IgD-negative memory B cell (primary cell): ENCODE results near the gene DGUOK. TPM values are rescaled to one million over a fixed set of nuclear protein-coding genes. Genes with fewer than 3 reads are reported as not detected.
A peak's percentile ranks its signal among the peaks of the same experiment; 100 is the strongest.
"Not testable (repeated sequence)": the region's sequence is repeated elsewhere in the genome, so short reads cannot be mapped to it uniquely, and the experiment has no call there.

Experiments used
- H3K27ac Mint-ChIP-seq, 3 donors: one replicate each; pipeline ENCODE4 v1.8.0; 2020 to 2022; ENCODE audit warnings: mild to moderate bottlenecking in 3 of 3, mixed read lengths in 3 of 3, moderate library complexity in 1 of 3
- H3K27me3 Mint-ChIP-seq: one replicate; pipeline ENCODE4 v1.8.0; 2021; ENCODE audit warnings: mixed read lengths
- H3K36me3 Mint-ChIP-seq: one replicate; pipeline ENCODE4 v1.8.0; 2020; ENCODE audit warnings: mild to moderate bottlenecking, mixed read lengths
- H3K4me1 Mint-ChIP-seq, 3 donors: one replicate each; pipeline ENCODE4 v1.8.0; 2020 to 2022; ENCODE audit warnings: mixed read lengths in 3 of 3, mild to moderate bottlenecking in 1 of 3
- H3K4me3 Mint-ChIP-seq, 4 donors: one replicate each; pipeline ENCODE4 v1.8.0; 2020 to 2022; ENCODE audit warnings: mild to moderate bottlenecking in 4 of 4, mixed read lengths in 4 of 4, moderate library complexity in 3 of 4
- H3K9me3 Mint-ChIP-seq, 3 donors: one replicate each; pipeline ENCODE4 v1.8.0; 2020 to 2021; ENCODE audit warnings: mixed read lengths in 3 of 3, mild to moderate bottlenecking in 1 of 3
- polyA plus RNA-seq: library from polyadenylated mRNA; unstranded; fragments of 300-500 nt; fragmentation: Illumina TruSeq; gene quantifications from one replicate; pipeline ENCODE4 v1.2.3, GENCODE V29; 2021

DGUOK gene
- 187 TPM for polyA plus RNA-seq

DNA sequence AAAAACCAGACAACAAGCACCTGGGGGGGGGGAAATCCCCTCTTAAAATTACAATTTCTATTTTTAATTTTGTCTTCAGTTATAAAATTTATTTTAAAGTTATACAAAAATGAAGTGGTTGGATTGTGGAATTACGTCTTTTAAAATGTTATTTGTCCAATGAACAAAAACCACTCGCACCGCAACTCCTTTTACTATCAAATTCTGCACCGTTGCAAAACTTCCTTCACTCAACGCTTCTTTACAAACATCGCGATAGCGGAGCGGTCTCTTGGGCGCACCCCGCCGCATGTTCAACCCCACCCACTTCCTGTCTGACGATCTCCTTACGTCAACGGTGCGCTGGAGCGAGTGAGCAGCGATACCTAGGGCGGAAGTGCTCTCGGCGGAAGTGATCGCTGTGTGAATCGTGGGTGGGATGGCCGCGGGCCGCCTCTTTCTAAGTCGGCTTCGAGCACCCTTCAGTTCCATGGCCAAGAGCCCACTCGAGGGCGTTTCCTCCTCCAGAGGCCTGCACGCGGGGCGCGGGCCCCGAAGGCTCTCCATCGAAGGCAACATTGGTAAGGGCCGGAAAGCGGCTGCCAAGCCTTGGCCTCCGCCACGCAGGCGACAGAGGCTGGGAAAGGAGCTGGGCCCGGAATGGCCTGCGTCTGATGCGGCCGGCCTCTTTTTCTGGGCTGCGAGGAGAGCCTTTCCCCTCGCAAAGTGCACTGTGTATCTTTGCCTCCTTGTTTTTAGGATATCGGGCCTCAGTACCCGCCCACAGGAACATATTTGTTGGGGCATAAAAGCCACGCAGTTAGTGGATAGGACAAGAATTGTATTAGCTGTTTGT is at the start of gene DGUOK:
Gene DGUOK, plus strand, starts transcription at position 388 of the 835 bp plus-strand sequence. Its CDS starts 31 bp downstream, at position 419.
- Mint-ChIP-seq H3K27ac (peak within 1 kb of the TSS; percentile 85 to 99 (median 97)), H3K27me3 (no peaks in the 10 kb centered on the region), H3K4me1 (peaks cover 31 to 49% (median 41%) of the 10 kb centered on the region in 3 donors), H3K36me3 (peaks cover 2% of the 10 kb centered on the region), H3K9me3 (peaks cover 0 to 2% (median 0%) of the 10 kb centered on the region in 3 donors), H3K4me3 (peak within 1 kb of the TSS; percentile 68 to 95 (median 92))

- Mint-ChIP-seq H3K27ac (no peak overlapping the region), H3K4me3 (no peak overlapping the region), H3K27me3 (peaks cover 1% of the 10 kb centered on the region), H3K9me3 (no peaks in the 10 kb centered on the region), H3K36me3 (no peaks in the 10 kb centered on the region), H3K4me1 (peaks cover 0 to 5% (median 2%) of the 10 kb centered on the region in 3 donors)
Observed at GRCh38 chr2:73877071-73877802, 49.4 kb upstream of the DGUOK start.

DNA sequence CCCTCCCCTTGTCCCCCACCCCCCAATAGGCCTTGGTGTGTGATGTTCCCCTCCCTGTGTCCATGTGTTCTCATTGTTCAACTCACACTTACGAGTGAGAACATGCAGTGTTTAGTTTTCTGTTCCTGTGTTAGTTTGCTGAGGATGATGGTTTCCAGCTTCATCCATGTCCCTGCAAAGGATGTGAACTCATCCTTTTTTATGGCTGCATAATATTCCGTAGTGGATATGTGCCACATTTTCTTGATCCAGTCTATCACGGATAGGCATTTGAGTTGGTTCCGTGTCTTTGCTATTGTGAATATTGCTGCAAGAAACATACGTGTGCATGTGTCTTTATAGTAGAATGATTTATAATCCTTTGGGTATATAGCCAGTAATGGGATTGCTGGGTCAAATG is 48.7 kb upstream of the DGUOK start:
- H3K27ac Mint-ChIP-seq, H3K27me3 Mint-ChIP-seq: not testable (repeated sequence)

GRCh38 chr2:73885406-73885805 is 41.3 kb upstream of the DGUOK start:
- Mint-ChIP-seq H3K27ac (no peak overlapping the region), H3K36me3 (no peaks in the 10 kb centered on the region), H3K9me3 (no peaks in the 10 kb centered on the region), H3K27me3 (peaks cover 15% of the 10 kb centered on the region), H3K4me3 (no peak overlapping the region), H3K4me1 (no peaks in the 10 kb centered on the region)

More for the DNA sequence above, 48.7 kb upstream of the DGUOK start:
- H3K4me1 Mint-ChIP-seq, H3K4me3 Mint-ChIP-seq, H3K36me3 Mint-ChIP-seq, H3K9me3 Mint-ChIP-seq: not testable (repeated sequence)

DNA sequence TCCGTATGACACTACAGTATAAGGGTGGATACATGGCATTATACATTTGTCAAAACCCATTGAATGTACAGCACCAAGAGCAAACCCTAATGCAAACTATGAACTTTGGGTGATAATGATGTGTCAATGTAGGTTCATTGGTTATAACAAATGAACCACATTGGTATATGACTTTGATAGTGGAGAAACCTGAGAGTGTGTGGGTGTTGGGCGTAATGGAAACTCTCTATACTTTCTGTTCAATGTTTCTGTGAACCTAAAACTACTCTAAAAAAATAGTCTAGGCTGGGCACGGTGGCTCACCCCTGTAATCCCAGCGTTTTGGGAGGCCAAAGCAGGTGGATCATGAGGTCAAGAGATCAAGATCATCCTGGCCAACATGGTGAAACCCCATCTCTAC is 40.3 kb upstream of the DGUOK start:
- Mint-ChIP-seq H3K4me3 (no peak overlapping the region), H3K27ac (no peak overlapping the region), H3K9me3 (no peaks in the 10 kb centered on the region)

GRCh38 chr2:73887596-73888353 is 38.9 kb upstream of the DGUOK start:
- not testable (repeated sequence) for H3K27ac Mint-ChIP-seq, H3K4me3 Mint-ChIP-seq, H3K4me1 Mint-ChIP-seq, H3K36me3 Mint-ChIP-seq, H3K9me3 Mint-ChIP-seq
- H3K27me3 Mint-ChIP-seq: peaks cover 17% of the 10 kb centered on the region

More for the DNA sequence above, 40.3 kb upstream of the DGUOK start:
- Mint-ChIP-seq H3K36me3 (no peaks in the 10 kb centered on the region), H3K4me1 (no peaks in the 10 kb centered on the region), H3K27me3 (peaks cover 15% of the 10 kb centered on the region)

DNA sequence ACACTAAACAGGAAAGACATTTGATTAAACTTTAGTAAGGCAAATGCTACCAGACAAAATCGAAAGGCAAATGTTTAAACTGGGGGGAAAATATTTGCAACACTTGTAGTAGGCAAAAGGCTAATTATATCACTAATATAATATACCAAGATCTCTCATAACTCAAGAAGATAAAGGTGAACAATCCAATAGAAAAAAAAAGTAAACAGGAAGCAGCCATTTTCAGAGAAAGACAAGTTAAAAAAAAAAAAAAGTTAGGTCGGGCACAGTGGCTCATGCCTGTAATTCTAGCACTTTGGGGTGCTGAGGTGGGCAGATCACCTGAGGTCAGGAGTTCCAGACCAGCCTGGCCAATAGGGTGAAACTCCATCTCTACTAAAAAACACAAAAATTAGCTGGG is 38.3 kb upstream of the DGUOK start:
- no peaks in the 10 kb centered on the region for H3K36me3 Mint-ChIP-seq
- no peak overlapping the region for H3K27ac Mint-ChIP-seq
- H3K9me3 Mint-ChIP-seq: no peaks in the 10 kb centered on the region
- H3K4me3 Mint-ChIP-seq: no peak overlapping the region
- H3K4me1 Mint-ChIP-seq: no peaks in the 10 kb centered on the region
- H3K27me3 Mint-ChIP-seq: peaks cover 14% of the 10 kb centered on the region

- no peak overlapping the region for H3K4me3 Mint-ChIP-seq
- H3K9me3 Mint-ChIP-seq: no peaks in the 10 kb centered on the region
- no peak overlapping the region for H3K27ac Mint-ChIP-seq
- H3K4me1 Mint-ChIP-seq: no peaks in the 10 kb centered on the region
- H3K36me3 Mint-ChIP-seq: no peaks in the 10 kb centered on the region
- peaks cover 14% of the 10 kb centered on the region for H3K27me3 Mint-ChIP-seq
Observed at GRCh38 chr2:73889206-73889605, 37.5 kb upstream of the DGUOK start.

- Mint-ChIP-seq H3K36me3 (no peaks in the 10 kb centered on the region), H3K4me3 (no peak overlapping the region), H3K27ac (no peak overlapping the region), H3K4me1 (no peaks in the 10 kb centered on the region), H3K27me3 (peaks cover 14% of the 10 kb centered on the region), H3K9me3 (no peaks in the 10 kb centered on the region)
Observed at GRCh38 chr2:73890301-73891092, 36.2 kb upstream of the DGUOK start.

GRCh38 chr2:73891276-73891901 is 35.3 kb upstream of the DGUOK start:
- no peaks in the 10 kb centered on the region for H3K36me3 Mint-ChIP-seq
- H3K4me1 Mint-ChIP-seq: peaks cover 0 to 2% (median 0%) of the 10 kb centered on the region in 3 donors
- H3K4me3 Mint-ChIP-seq: no peak overlapping the region
- H3K27ac Mint-ChIP-seq: no peak overlapping the region
- no peaks in the 10 kb centered on the region for H3K9me3 Mint-ChIP-seq
- H3K27me3 Mint-ChIP-seq: peaks cover 7% of the 10 kb centered on the region

- Mint-ChIP-seq H3K4me3 (no peak within 1 kb of the TSS), H3K27me3 (peaks cover 2% of the 10 kb centered on the region), H3K27ac (no peak within 1 kb of the TSS), H3K36me3 (no peaks in the 10 kb centered on the region), H3K9me3 (no peaks in the 10 kb centered on the region), H3K4me1 (peaks cover 0 to 2% (median 1%) of the 10 kb centered on the region in 3 donors)
Observed at GRCh38 chr2:73892631-73893329, 33.9 kb upstream of the DGUOK start, which contains the start of gene ACTG2. TSS of gene ACTG2 (plus strand) at chr2:73893008. CDS start at chr2:73901312, 8,304 bp downstream.

- Mint-ChIP-seq H3K36me3 (no peaks in the 10 kb centered on the region), H3K27me3 (peaks cover 4% of the 10 kb centered on the region), H3K4me1 (peaks cover 0 to 2% (median 1%) of the 10 kb centered on the region in 3 donors), H3K27ac (no peak overlapping the region), H3K9me3 (no peaks in the 10 kb centered on the region), H3K4me3 (no peak overlapping the region)
Observed at GRCh38 chr2:73893764-73894474, 32.8 kb upstream of the DGUOK start.

DNA sequence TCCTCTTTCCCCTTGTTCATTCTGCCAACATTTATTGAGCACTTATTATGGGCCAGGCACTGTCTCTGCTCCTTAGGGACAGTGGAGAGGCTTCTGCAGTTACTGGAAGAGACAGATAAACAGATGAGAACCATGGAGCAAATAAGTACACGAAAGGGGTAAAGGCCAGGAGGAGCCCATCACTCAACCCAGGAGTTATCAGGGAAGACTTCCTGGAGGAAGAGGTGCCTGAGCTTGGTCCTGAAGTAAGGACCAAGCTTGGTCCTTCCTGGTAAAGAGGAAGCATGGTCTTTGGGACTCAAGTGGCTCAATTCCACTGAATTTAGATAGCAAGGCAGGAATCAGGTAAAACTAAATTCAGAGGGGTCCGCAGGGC is 32.2 kb upstream of the DGUOK start:
- Mint-ChIP-seq H3K27ac (no peak overlapping the region), H3K27me3 (peaks cover 4% of the 10 kb centered on the region), H3K4me1 (peaks cover 0 to 2% (median 1%) of the 10 kb centered on the region in 3 donors), H3K36me3 (no peaks in the 10 kb centered on the region), H3K4me3 (no peak overlapping the region), H3K9me3 (no peaks in the 10 kb centered on the region)
